GM12801 (cell line): Measurements from ENCODE around the gene TNIK.

Experiments used
- CTCF ChIP-seq: IDR thresholded peaks from one replicate; pipeline ENCODE4 v1.5.1; 2011; ENCODE audit warnings: control low read depth; ENCODE audit not compliant: insufficient read length; ENCODE audit errors: extremely low read depth

Gene TNIK

GRCh38 chr3:171436380-171436779 lies 23.8 kb downstream of the TNIK start:
- no peak for TF ChIP-seq CTCF

- no peak for TF ChIP-seq CTCF
Measured at GRCh38 chr3:171435757-171436156, 24.4 kb downstream of the TNIK start.

- TF ChIP-seq CTCF, result no peak
Measured at GRCh38 chr3:171435143-171435542, 25.1 kb downstream of the TNIK start.

- no peak for TF ChIP-seq CTCF
Measured at GRCh38 chr3:171432548-171432947, 27.7 kb downstream of the TNIK start.

- no peak for TF ChIP-seq CTCF
Measured at GRCh38 chr3:171431550-171431949, 28.7 kb downstream of the TNIK start.

- no peak for TF ChIP-seq CTCF
Measured at GRCh38 chr3:171430530-171430929, 29.7 kb downstream of the TNIK start.

- TF ChIP-seq CTCF, result no peak
Measured at GRCh38 chr3:171429635-171430034, 30.6 kb downstream of the TNIK start.

GRCh38 chr3:171428892-171429291 lies 31.3 kb downstream of the TNIK start:
- no peak for TF ChIP-seq CTCF
